Left colon (tissue), 2 donors: ENCODE data around the gene PUS7. TPM values are rescaled to one million over a fixed set of nuclear protein-coding genes. Genes with fewer than 3 reads are reported as not detected.
A peak's percentile ranks its signal among the peaks of the same experiment; 100 is the strongest.
"Not testable (repeated sequence)": the region's sequence is repeated elsewhere in the genome, so short reads cannot be mapped to it uniquely, and the experiment has no call there.

Source experiments
- ATAC-seq: fragments of 200-7000 bp; cut with Tn5 transposase; one replicate; pipeline ENCODE4 v1.9.1; 2020; ENCODE audit warnings: mild to moderate bottlenecking, moderate library complexity
- DNase-seq, 2 donors: peaks; one replicate each; pipeline ENCODE4 v3.0.0-alpha.2; 2020
- intact Hi-C, 2 donors: fragments of 100-400 bp; cut with DNase I in 1 of 2; cut with micrococcal nuclease in 1 of 2; formaldehyde crosslinking; loops; one replicate each; pipeline versions ENCODE4 v1.11.2 to v1.14.0; 2022; cut with DNase I, micrococcal nuclease
- total RNA-seq, 2 donors: library from RNA; stranded (reverse); fragmentation: NEBNext Ultra II Directional; extraction: Animal tissue kit (Norgen Biotek cat#: 25700); gene quantifications; one replicate each; pipeline ENCODE4 v1.2.1, GENCODE V29; 2021
- donor health status: DM: no; HTN: no; CAD: no.
- donor health status: DM: yes; HTN: yes; CAD: no.

Gene PUS7
- total RNA-seq, 2 donors from 2014 or later: 5.9 to 8.9 TPM

GRCh38 chr7:105454095-105454747, 67.8 kb downstream of the PUS7 start:
- ATAC-seq (no peak), DNase-seq (no peak)
- intact Hi-C loops: no loop called here

- DNase-seq: no peak
- intact Hi-C loops: no loop called here
- no peak for ATAC-seq
Measured at GRCh38 chr7:105452085-105452484, 70.0 kb downstream of the PUS7 start.

- ATAC-seq, intact Hi-C loops, DNase-seq: not testable (repeated sequence)
Measured at GRCh38 chr7:105450870-105451269, 71.2 kb downstream of the PUS7 start.

- no peak for ATAC-seq
- intact Hi-C loops: no loop called here
- DNase-seq: no peak
Measured at GRCh38 chr7:105450177-105450861, 71.8 kb downstream of the PUS7 start.

GRCh38 chr7:105448181-105448580, 73.9 kb downstream of the PUS7 start:
- intact Hi-C loops: no loop called here
- no peak for ATAC-seq
- DNase-seq: no peak

- no peak for DNase-seq
- intact Hi-C loops: no loop called here
- ATAC-seq: no peak
Measured at GRCh38 chr7:105444342-105444987, 77.6 kb downstream of the PUS7 start.

GRCh38 chr7:105442214-105442613, 79.9 kb downstream of the PUS7 start:
- DNase-seq, intact Hi-C loops, ATAC-seq: not testable (repeated sequence)

GRCh38 chr7:105439174-105439893, 82.7 kb downstream of the PUS7 start:
- DNase-seq: peak; percentile 23 to 49
- intact Hi-C loops: loop anchor here in 1 of 2 donors (10.0 kb wide), 1 partner anchor 285 kb away; no protein-coding TSS in a partner anchor
- peak; percentile 99 for ATAC-seq

- DNase-seq (no peak), ATAC-seq (no peak)
- intact Hi-C loops: loop anchor here in 1 of 2 donors (10.0 kb wide), 1 partner anchor 284 kb away; no protein-coding TSS in a partner anchor
Measured at GRCh38 chr7:105438847-105439173, 83.3 kb downstream of the PUS7 start.

- ATAC-seq: no peak
- intact Hi-C loops: loop anchor here in 1 of 2 donors (10.0 kb wide), 1 partner anchor 283 kb away; no protein-coding TSS in a partner anchor
- DNase-seq: no peak
Measured at GRCh38 chr7:105438254-105438653, 83.8 kb downstream of the PUS7 start.

- not testable (repeated sequence) for DNase-seq, ATAC-seq
- intact Hi-C loops: loop anchor here in 1 of 2 donors (10.0 kb wide), 1 partner anchor 283 kb away; no protein-coding TSS in a partner anchor
Measured at GRCh38 chr7:105437356-105437755, 84.7 kb downstream of the PUS7 start.

GRCh38 chr7:105429746-105430612, 92.1 kb downstream of the PUS7 start:
- intact Hi-C loops: loop anchor here in 1 of 2 donors (10.0 kb wide), 1 partner anchor 275 kb away; no protein-coding TSS in a partner anchor
- ATAC-seq: peak; percentile 86
- DNase-seq: peak; percentile 32 to 76

- DNase-seq: no peak
- intact Hi-C loops: no loop called here
- ATAC-seq: no peak
Measured at GRCh38 chr7:105426606-105427146, 95.4 kb downstream of the PUS7 start.

GRCh38 chr7:105423987-105424386, 98.1 kb downstream of the PUS7 start:
- no peak for ATAC-seq
- intact Hi-C loops: no loop called here
- no peak for DNase-seq

GRCh38 chr7:105413887-105414437, 108.1 kb downstream of the PUS7 start:
- no peak for ATAC-seq
- intact Hi-C loops: no loop called here
- DNase-seq: no peak

GRCh38 chr7:105410774-105411173, 111.3 kb downstream of the PUS7 start:
- DNase-seq, ATAC-seq, intact Hi-C loops: not testable (repeated sequence)

GRCh38 chr7:105409775-105410174, 112.3 kb downstream of the PUS7 start:
- intact Hi-C loops, ATAC-seq: not testable (repeated sequence)

More at GRCh38 chr7:105409775-105410174, 112.3 kb downstream of the PUS7 start:
- not testable (repeated sequence) for DNase-seq
